Suprapubic skin (tissue), 4 donors: ENCODE data around the gene NRG3. TPM values are rescaled to one million over a fixed set of nuclear protein-coding genes. Genes with fewer than 3 reads are reported as not detected.

Experiments
- DNase-seq, 2 donors: peaks; one replicate each; pipeline ENCODE4 v3.0.0-alpha.2; 2019; ENCODE audit warnings: low spot score in 2 of 2
- H3K27ac ChIP-seq: fragments of 200-600 bp; sonication (generic); one replicate; pipeline ENCODE4 v1.5.1; 2019
- H3K27me3 ChIP-seq: fragments of 200-600 bp; sonication (generic); one replicate; pipeline ENCODE4 v1.5.1; 2019
- H3K36me3 ChIP-seq: fragments of 200-600 bp; sonication (generic); one replicate; pipeline ENCODE4 v1.5.1; 2019
- H3K4me1 ChIP-seq: fragments of 200-600 bp; sonication (generic); one replicate; pipeline ENCODE4 v1.5.1; 2019
- H3K4me3 ChIP-seq: fragments of 200-600 bp; sonication (generic); one replicate; pipeline ENCODE4 v1.5.1; 2019; ENCODE audit warnings: mild to moderate bottlenecking
- H3K9me3 ChIP-seq: fragments of 200-600 bp; sonication (generic); one replicate; pipeline ENCODE4 v1.5.1; 2019
- CTCF ChIP-seq, 2 donors: fragments of 200-600 bp in 1 of 2; fragments of 450-650 bp in 1 of 2; sonication (generic) in 1 of 2; IDR thresholded peaks; one replicate each; pipeline ENCODE4 v1.5.1; 2016 to 2019; ENCODE audit warnings: antibody characterized with exemption in 2 of 2, mild to moderate bottlenecking in 1 of 2, moderate library complexity in 1 of 2
- EP300 ChIP-seq: sonication (generic); formaldehyde crosslinking; IDR thresholded peaks from one replicate; pipeline ENCODE4 v1.6.1; 2017; ENCODE audit warnings: antibody characterized with exemption
- POLR2A ChIP-seq, 2 donors: fragments of 450-650 bp; IDR thresholded peaks; one replicate each; pipeline ENCODE4 v1.6.1; 2017; ENCODE audit warnings: antibody characterized with exemption in 2 of 2, mild to moderate bottlenecking in 2 of 2, moderate library complexity in 2 of 2
- POLR2AphosphoS5 ChIP-seq, 3 donors: sonication (generic); formaldehyde crosslinking; IDR thresholded peaks; one replicate each; pipeline ENCODE4 v1.6.1; 2017; ENCODE audit warnings: antibody characterized with exemption in 3 of 3
- WGBS: methylation state at CpG from one replicate; pipeline ENCODE4 v1.1.5; 2018; 5-methylcytosine and 5-hydroxymethylcytosine counted together
- total RNA-seq, 4 donors: library from RNA; depleted of rRNA; stranded (reverse); fragments of >200 nt; gene quantifications; one replicate each; pipeline ENCODE4 v1.1.0, GENCODE V29; 2016

Gene NRG3
- total RNA-seq, 4 donors from 2014 or later = 0.65 to 3.5 (median 1.3) TPM

GRCh38 chr10:82856957-82857613 lies 982.1 kb downstream of the NRG3 start:
- no peaks in the 10 kb centered on the region for H3K9me3 ChIP-seq
- no peak overlapping the region for H3K27ac ChIP-seq
- no peaks in the 10 kb centered on the region for H3K27me3 ChIP-seq
- TF ChIP-seq POLR2AphosphoS5 (IDR thresholded peaks at IDR 0.05) = no peak
- TF ChIP-seq CTCF (IDR thresholded peaks at IDR 0.05) = no peak
- no peak for TF ChIP-seq EP300
- no peak for TF ChIP-seq POLR2A (IDR thresholded peaks at IDR 0.05)
- H3K36me3 ChIP-seq = no peaks in the 10 kb centered on the region
- DNase-seq = no peak
- no peak overlapping the region for H3K4me3 ChIP-seq
- 69% methylated on average over 3 of the region's 3 CpGs for WGBS
- no peaks in the 10 kb centered on the region for H3K4me1 ChIP-seq

GRCh38 chr10:82861889-82862288 lies 986.9 kb downstream of the NRG3 start:
- H3K9me3 ChIP-seq = no peaks in the 10 kb centered on the region
- no peaks in the 10 kb centered on the region for H3K36me3 ChIP-seq
- H3K27me3 ChIP-seq = no peaks in the 10 kb centered on the region
- TF ChIP-seq POLR2AphosphoS5 (IDR thresholded peaks at IDR 0.05) = no peak
- no peak for TF ChIP-seq EP300
- TF ChIP-seq CTCF (IDR thresholded peaks at IDR 0.05) = no peak
- no peak for TF ChIP-seq POLR2A (IDR thresholded peaks at IDR 0.05)
- DNase-seq = no peak
- H3K4me3 ChIP-seq = no peak overlapping the region
- no peak overlapping the region for H3K27ac ChIP-seq
- 78% methylated on average over 2 of the region's 2 CpGs for WGBS
- no peaks in the 10 kb centered on the region for H3K4me1 ChIP-seq

DNA sequence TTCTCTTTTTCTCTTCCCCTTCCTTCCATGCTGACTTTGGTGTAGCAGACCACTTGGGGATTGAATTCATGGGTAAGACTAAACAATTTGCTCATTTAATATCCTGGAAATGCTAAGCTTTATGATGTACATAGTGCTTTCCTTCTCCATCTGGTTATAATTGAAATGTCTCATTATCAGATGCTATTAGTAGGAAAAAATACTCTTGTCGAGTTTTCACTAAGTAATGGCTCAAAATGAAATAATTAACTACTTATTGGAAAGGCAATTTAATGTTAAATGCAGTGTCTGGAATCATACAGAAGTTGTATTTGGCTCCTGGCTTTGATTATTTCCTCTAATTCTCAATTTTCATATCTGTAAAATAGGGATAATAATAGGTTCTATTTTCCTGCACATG lies 990.4 kb downstream of the NRG3 start:
- Histone ChIP-seq H3K27me3 (no peaks in the 10 kb centered on the region), H3K9me3 (no peaks in the 10 kb centered on the region), H3K27ac (no peak overlapping the region), H3K4me3 (no peak overlapping the region), H3K4me1 (no peaks in the 10 kb centered on the region), H3K36me3 (no peaks in the 10 kb centered on the region)
- WGBS = 33% methylated on average over 1 of the region's 1 CpG
- DNase-seq = no peak
- TF ChIP-seq CTCF (IDR thresholded peaks at IDR 0.05) (no peak), POLR2AphosphoS5 (IDR thresholded peaks at IDR 0.05) (no peak), EP300 (no peak), POLR2A (IDR thresholded peaks at IDR 0.05) (no peak)

DNA sequence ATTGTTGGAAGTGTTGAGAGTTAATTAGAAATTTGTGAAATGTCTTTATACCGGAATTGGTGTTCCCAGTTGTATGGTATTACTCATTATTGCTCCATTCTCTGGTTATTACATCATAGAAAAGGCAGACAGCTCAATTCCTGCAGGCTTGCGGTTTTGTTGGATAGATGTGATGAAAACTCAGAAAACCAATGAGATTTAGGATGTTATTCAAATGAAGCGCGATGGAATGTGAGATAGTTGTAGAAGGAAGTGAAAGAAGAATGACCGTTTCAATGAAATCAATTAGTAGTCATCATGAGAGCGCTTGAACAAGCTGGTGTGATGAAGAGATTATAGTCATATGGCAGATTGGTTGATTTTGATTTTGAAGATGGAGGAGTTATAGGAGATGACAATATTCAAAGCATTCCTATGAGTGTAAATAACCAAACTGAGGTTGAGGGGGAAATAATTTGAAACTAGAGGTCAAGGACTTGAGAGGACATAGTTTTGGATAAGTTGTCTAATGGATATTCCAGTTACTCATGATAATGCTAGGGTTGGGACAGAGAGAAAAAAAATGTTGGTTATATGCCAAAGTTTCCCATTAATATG lies 991.5 kb downstream of the NRG3 start:
- DNase-seq = no peak
- H3K36me3 ChIP-seq = no peaks in the 10 kb centered on the region
- H3K4me1 ChIP-seq = no peaks in the 10 kb centered on the region
- H3K27me3 ChIP-seq = no peaks in the 10 kb centered on the region
- TF ChIP-seq POLR2A (IDR thresholded peaks at IDR 0.05) = no peak
- no peak for TF ChIP-seq CTCF (IDR thresholded peaks at IDR 0.05)
- no peak for TF ChIP-seq POLR2AphosphoS5 (IDR thresholded peaks at IDR 0.05)
- TF ChIP-seq EP300 = no peak
- H3K4me3 ChIP-seq = no peak overlapping the region
- 81% methylated on average over 6 of the region's 6 CpGs for WGBS
- H3K27ac ChIP-seq = no peak overlapping the region
- H3K9me3 ChIP-seq = no peaks in the 10 kb centered on the region

- Histone ChIP-seq H3K9me3 (no peaks in the 10 kb centered on the region), H3K27ac (no peak overlapping the region), H3K36me3 (no peaks in the 10 kb centered on the region), H3K4me1 (no peaks in the 10 kb centered on the region), H3K4me3 (no peak overlapping the region), H3K27me3 (no peaks in the 10 kb centered on the region)
- DNase-seq = no peak
- 83% methylated on average over 3 of the region's 3 CpGs for WGBS
- TF ChIP-seq EP300 (no peak), CTCF (IDR thresholded peaks at IDR 0.05) (no peak), POLR2AphosphoS5 (IDR thresholded peaks at IDR 0.05) (no peak), POLR2A (IDR thresholded peaks at IDR 0.05) (no peak)
Measured at GRCh38 chr10:82867056-82867455, 992.1 kb downstream of the NRG3 start.
